HepG2 (cell line): ENCODE data around the gene ENO1. TPM values are rescaled to one million over a fixed set of nuclear protein-coding genes. Genes with fewer than 3 reads are reported as not detected.

Source experiments
- CHCHD3 ChIP-seq: sonication (generic); formaldehyde crosslinking; IDR thresholded peaks from 2 replicates; pipeline ENCODE4 v1.8.0; 2022; ENCODE audit warnings: mild to moderate bottlenecking, missing genetic modification reagents, moderate library complexity
- DZIP1 ChIP-seq: sonication (generic); formaldehyde crosslinking; IDR thresholded peaks from 2 replicates; pipeline ENCODE4 v1.5.0; 2020; ENCODE audit warnings: mild to moderate bottlenecking, missing genetic modification reagents
- FOSL2 ChIP-seq: sonication (generic); formaldehyde crosslinking; IDR thresholded peaks from 2 replicates; pipeline ENCODE4 v1.4.0; 2020; ENCODE audit warnings: missing genetic modification reagents
- GABPB1 ChIP-seq: IDR thresholded peaks from 2 replicates; pipeline ENCODE4 v1.6.1; 2016; ENCODE audit warnings: mild to moderate bottlenecking, missing genetic modification reagents, moderate library complexity, missing compliant biosample characterization
- GATAD2A ChIP-seq: IDR thresholded peaks from 2 replicates; pipeline ENCODE4 v1.6.1; 2016
- HHEX ChIP-seq: IDR thresholded peaks from 2 replicates; pipeline ENCODE4 v1.6.1; 2016; ENCODE audit warnings: control low read depth
- HINFP ChIP-seq: sonication (generic); formaldehyde crosslinking; IDR thresholded peaks from 2 replicates; pipeline ENCODE4 v1.4.0; 2020; ENCODE audit warnings: low read depth, mild to moderate bottlenecking, missing genetic modification reagents
- HIVEP1 ChIP-seq: sonication (generic); formaldehyde crosslinking; IDR thresholded peaks from 2 replicates; pipeline ENCODE4 v1.4.0; 2020; ENCODE audit warnings: mild to moderate bottlenecking, missing genetic modification reagents
- HNRNPLL ChIP-seq: fragments of 200-400 bp; formaldehyde crosslinking; IDR thresholded peaks from 2 replicates; pipeline ENCODE4 v1.6.1; 2017; ENCODE audit warnings: mild to moderate bottlenecking, low read depth, low read length; ENCODE audit not compliant: poor library complexity, severe bottlenecking
- MIER2 ChIP-seq: IDR thresholded peaks from 2 replicates; pipeline ENCODE4 v1.6.1; 2016; ENCODE audit warnings: missing biosample characterization, missing genetic modification reagents
- NFRKB ChIP-seq: fragments of 450-650 bp; IDR thresholded peaks from 2 replicates; pipeline ENCODE4 v1.6.1; 2017
- RBFOX2 ChIP-seq: fragments of 200-400 bp; formaldehyde crosslinking; IDR thresholded peaks from 2 replicates; pipeline ENCODE4 v1.6.1; 2017; ENCODE audit warnings: low read depth, mild to moderate bottlenecking, low read length
- SIN3A ChIP-seq: IDR thresholded peaks from 2 replicates; pipeline ENCODE4 v1.6.1; 2011; ENCODE audit warnings: low read depth, mild to moderate bottlenecking, control low read depth, low read length, borderline replicate concordance
- SMARCC2 ChIP-seq: fragments of 450-650 bp; IDR thresholded peaks from 2 replicates; pipeline ENCODE4 v1.6.1; 2017; ENCODE audit warnings: antibody characterized with exemption, mild to moderate bottlenecking
- SMARCE1 ChIP-seq: fragments of 450-650 bp; IDR thresholded peaks from 2 replicates; pipeline ENCODE4 v1.6.1; 2017; ENCODE audit warnings: borderline replicate concordance
- TP53 ChIP-seq: sonication (generic); formaldehyde crosslinking; conservative IDR thresholded peaks from 2 replicates; pipeline ENCODE4 v1.4.0; 2020; ENCODE audit warnings: missing genetic modification reagents
- ZBTB1 ChIP-seq: sonication (generic); formaldehyde crosslinking; IDR thresholded peaks from 2 replicates; pipeline ENCODE4 v1.4.0; 2020; ENCODE audit warnings: missing genetic modification reagents, borderline replicate concordance
- ZFP36 ChIP-seq: fragments of 150-350 bp; IDR thresholded peaks from 2 replicates; pipeline ENCODE4 v1.6.1; 2018; ENCODE audit warnings: borderline replicate concordance, low read length, low read depth; ENCODE audit not compliant: partially characterized antibody
- ZNF124 ChIP-seq: sonication (generic); formaldehyde crosslinking; IDR thresholded peaks from 2 replicates; pipeline ENCODE4 v1.4.0; 2020; ENCODE audit warnings: missing genetic modification reagents
- ZNF263 ChIP-seq: sonication (generic); formaldehyde crosslinking; IDR thresholded peaks from 2 replicates; pipeline ENCODE4 v1.4.0; 2020; ENCODE audit warnings: missing genetic modification reagents
- ZNF33A ChIP-seq: sonication (generic); formaldehyde crosslinking; IDR thresholded peaks from 2 replicates; pipeline ENCODE4 v1.5.1; 2020; ENCODE audit warnings: missing genetic modification reagents, mild to moderate bottlenecking, moderate library complexity, borderline replicate concordance
- ZNF530 ChIP-seq: sonication (generic); formaldehyde crosslinking; IDR thresholded peaks from 2 replicates; pipeline ENCODE4 v1.5.0; 2020; ENCODE audit warnings: low read depth, mild to moderate bottlenecking, missing genetic modification reagents
- ZNF639 ChIP-seq: conservative IDR thresholded peaks from 2 replicates; pipeline ENCODE4 v1.6.1; 2018; ENCODE audit warnings: missing genetic modification reagents
- ZNF839 ChIP-seq: sonication (generic); formaldehyde crosslinking; IDR thresholded peaks from 2 replicates; pipeline ENCODE4 v1.4.0; 2020; ENCODE audit warnings: missing genetic modification reagents, mild to moderate bottlenecking, borderline replicate concordance
- polyA plus RNA-seq, 8 experiments: library from polyadenylated mRNA; depleted of rRNA in 3 of 8; stranded (reverse) in 7 of 8; unstranded in 1 of 8; fragments of >200 nt; fragmentation: Illumina TruSeq in 4 of 8; extraction: Trizol in 4 of 8; gene quantifications; 2 replicates each; pipeline versions ENCODE4 v1.2.1 to v1.2.3, GENCODE V29; 2011 to 2016; ENCODE audit warnings: low read depth in 4 of 8, missing spikeins in 1 of 8, mixed read lengths in 1 of 8; ENCODE audit not compliant: insufficient read depth in 1 of 8
- total RNA-seq, 5 experiments: library from RNA; depleted of rRNA; stranded (reverse); fragments of >200 nt; fragmentation: Illumina TruSeq; extraction: Trizol; gene quantifications; 2 replicates each; pipeline ENCODE4 v1.2.3, GENCODE V29; 2016; ENCODE audit warnings: low read depth in 1 of 5
- TF ChIP-seq, protein P1 (sequence below): sonication (generic); formaldehyde crosslinking; IDR thresholded peaks from 2 replicates; pipeline ENCODE4 v1.5.0; 2020; ENCODE audit warnings: missing genetic modification reagents

ENO1 gene
- total and polyA plus RNA-seq, 2 of the 13 experiments (the other 11 are each of a cell fraction or from before 2014, with no cell fraction given), result 1,559 to 3,103 TPM

- TF ChIP-seq HINFP (CRISPR knock-in tag), result no peak
- TF ChIP-seq HNRNPLL, result no peak
- no peak for TF ChIP-seq ZNF263 (CRISPR knock-in tag)
- TF ChIP-seq HIVEP1, result no peak
- TF ChIP-seq FOSL2 (CRISPR knock-in tag), result peak; percentile 19; the same call in 1 of the 2 replicates
- no peak for TF ChIP-seq ZBTB1 (CRISPR knock-in tag)
- peak; percentile 73 for TF ChIP-seq GABPB1 (CRISPR knock-in tag)
- TF ChIP-seq, protein P1, sequence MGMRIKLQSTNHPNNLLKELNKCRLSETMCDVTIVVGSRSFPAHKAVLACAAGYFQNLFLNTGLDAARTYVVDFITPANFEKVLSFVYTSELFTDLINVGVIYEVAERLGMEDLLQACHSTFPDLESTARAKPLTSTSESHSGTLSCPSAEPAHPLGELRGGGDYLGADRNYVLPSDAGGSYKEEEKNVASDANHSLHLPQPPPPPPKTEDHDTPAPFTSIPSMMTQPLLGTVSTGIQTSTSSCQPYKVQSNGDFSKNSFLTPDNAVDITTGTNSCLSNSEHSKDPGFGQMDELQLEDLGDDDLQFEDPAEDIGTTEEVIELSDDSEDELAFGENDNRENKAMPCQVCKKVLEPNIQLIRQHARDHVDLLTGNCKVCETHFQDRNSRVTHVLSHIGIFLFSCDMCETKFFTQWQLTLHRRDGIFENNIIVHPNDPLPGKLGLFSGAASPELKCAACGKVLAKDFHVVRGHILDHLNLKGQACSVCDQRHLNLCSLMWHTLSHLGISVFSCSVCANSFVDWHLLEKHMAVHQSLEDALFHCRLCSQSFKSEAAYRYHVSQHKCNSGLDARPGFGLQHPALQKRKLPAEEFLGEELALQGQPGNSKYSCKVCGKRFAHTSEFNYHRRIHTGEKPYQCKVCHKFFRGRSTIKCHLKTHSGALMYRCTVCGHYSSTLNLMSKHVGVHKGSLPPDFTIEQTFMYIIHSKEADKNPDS (CRISPR knock-in tag), result no peak
- TF ChIP-seq CHCHD3, result no peak
- no peak for TF ChIP-seq ZNF124
- TF ChIP-seq SIN3A, result no peak
- no peak for TF ChIP-seq SMARCE1
- no peak for TF ChIP-seq DZIP1 (CRISPR knock-in tag)
- no peak for TF ChIP-seq ZNF33A (CRISPR knock-in tag)
- TF ChIP-seq ZFP36, result no peak
- TF ChIP-seq HHEX (CRISPR knock-in tag), result no peak
- TF ChIP-seq GATAD2A (CRISPR knock-in tag), result peak; percentile 49; the same call in 1 of the 2 replicates
- no peak for TF ChIP-seq RBFOX2
- TF ChIP-seq ZNF639 (CRISPR knock-in tag), result no peak
- TF ChIP-seq ZNF839 (CRISPR knock-in tag), result no peak
- no peak for TF ChIP-seq NFRKB
- no peak for TF ChIP-seq TP53 (CRISPR knock-in tag)
- no peak for TF ChIP-seq SMARCC2
- no peak for TF ChIP-seq MIER2 (CRISPR knock-in tag)
- no peak for TF ChIP-seq ZNF530 (CRISPR knock-in tag)
Observed at GRCh38 chr1:8908388-8909151, 30.1 kb upstream of the ENO1 start (continued).
